Esophagus muscularis mucosa (tissue), 3 donors: ENCODE measurements around the gene DGKB.

Experiments used
- POLR2A ChIP-seq: fragments of 450-650 bp; IDR thresholded peaks from one replicate; pipeline ENCODE4 v1.6.1; 2017; ENCODE audit warnings: antibody characterized with exemption, moderate library complexity, mild to moderate bottlenecking, low read depth
- TF ChIP-seq, protein P1 (sequence below), 3 experiments: fragments of 200-600 bp in 2 of 3; fragments of 450-650 bp in 1 of 3; sonication (generic) in 2 of 3; IDR thresholded peaks; one replicate each; pipeline ENCODE4 v1.5.1; 2017 to 2019; ENCODE audit warnings: antibody characterized with exemption in 3 of 3, mild to moderate bottlenecking in 2 of 3, moderate library complexity in 1 of 3

DNA sequence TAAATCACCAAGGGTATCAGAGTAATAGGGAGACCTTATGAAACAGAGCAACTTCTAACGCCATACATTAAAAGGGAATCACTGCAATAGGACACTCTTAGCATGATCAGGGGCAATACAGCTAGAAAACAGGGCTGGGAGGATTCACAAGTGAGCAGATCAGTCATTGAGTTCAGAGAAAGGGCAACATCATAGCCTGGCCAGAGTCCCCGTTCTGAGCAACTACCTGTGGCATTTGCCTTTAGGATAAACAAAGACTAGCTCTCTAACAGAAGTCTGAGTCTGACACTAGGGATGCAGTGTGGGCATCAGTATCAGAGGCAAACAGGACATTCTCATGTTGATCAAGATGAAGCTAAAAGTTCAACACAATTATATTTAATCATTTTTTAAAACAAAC, 297.9 kb downstream of the DGKB start:
- TF ChIP-seq, protein P1, sequence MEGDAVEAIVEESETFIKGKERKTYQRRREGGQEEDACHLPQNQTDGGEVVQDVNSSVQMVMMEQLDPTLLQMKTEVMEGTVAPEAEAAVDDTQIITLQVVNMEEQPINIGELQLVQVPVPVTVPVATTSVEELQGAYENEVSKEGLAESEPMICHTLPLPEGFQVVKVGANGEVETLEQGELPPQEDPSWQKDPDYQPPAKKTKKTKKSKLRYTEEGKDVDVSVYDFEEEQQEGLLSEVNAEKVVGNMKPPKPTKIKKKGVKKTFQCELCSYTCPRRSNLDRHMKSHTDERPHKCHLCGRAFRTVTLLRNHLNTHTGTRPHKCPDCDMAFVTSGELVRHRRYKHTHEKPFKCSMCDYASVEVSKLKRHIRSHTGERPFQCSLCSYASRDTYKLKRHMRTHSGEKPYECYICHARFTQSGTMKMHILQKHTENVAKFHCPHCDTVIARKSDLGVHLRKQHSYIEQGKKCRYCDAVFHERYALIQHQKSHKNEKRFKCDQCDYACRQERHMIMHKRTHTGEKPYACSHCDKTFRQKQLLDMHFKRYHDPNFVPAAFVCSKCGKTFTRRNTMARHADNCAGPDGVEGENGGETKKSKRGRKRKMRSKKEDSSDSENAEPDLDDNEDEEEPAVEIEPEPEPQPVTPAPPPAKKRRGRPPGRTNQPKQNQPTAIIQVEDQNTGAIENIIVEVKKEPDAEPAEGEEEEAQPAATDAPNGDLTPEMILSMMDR (IDR thresholded peaks at IDR 0.05): no peak
- TF ChIP-seq POLR2A: no peak
